ENCODE results near the gene CCDC197.

The CCDC197 gene

GRCh38 chr14:94020267-94020666 is 23.2 kb downstream of the CCDC197 start:
- no peak for DNase-seq (ENCODE audit: low spot score)
- in situ Hi-C loops (cut with MboI; ENCODE audit: low pct_unique_long_range_greater_than_20kb, low sequenced_read_pairs, unreplicated experiment) = no loop called here
- TF ChIP-seq, protein P1, sequence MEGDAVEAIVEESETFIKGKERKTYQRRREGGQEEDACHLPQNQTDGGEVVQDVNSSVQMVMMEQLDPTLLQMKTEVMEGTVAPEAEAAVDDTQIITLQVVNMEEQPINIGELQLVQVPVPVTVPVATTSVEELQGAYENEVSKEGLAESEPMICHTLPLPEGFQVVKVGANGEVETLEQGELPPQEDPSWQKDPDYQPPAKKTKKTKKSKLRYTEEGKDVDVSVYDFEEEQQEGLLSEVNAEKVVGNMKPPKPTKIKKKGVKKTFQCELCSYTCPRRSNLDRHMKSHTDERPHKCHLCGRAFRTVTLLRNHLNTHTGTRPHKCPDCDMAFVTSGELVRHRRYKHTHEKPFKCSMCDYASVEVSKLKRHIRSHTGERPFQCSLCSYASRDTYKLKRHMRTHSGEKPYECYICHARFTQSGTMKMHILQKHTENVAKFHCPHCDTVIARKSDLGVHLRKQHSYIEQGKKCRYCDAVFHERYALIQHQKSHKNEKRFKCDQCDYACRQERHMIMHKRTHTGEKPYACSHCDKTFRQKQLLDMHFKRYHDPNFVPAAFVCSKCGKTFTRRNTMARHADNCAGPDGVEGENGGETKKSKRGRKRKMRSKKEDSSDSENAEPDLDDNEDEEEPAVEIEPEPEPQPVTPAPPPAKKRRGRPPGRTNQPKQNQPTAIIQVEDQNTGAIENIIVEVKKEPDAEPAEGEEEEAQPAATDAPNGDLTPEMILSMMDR (IDR thresholded peaks at IDR 0.05; ENCODE audit: extremely low read depth, insufficient read depth, missing control alignments) = no peak

DNA sequence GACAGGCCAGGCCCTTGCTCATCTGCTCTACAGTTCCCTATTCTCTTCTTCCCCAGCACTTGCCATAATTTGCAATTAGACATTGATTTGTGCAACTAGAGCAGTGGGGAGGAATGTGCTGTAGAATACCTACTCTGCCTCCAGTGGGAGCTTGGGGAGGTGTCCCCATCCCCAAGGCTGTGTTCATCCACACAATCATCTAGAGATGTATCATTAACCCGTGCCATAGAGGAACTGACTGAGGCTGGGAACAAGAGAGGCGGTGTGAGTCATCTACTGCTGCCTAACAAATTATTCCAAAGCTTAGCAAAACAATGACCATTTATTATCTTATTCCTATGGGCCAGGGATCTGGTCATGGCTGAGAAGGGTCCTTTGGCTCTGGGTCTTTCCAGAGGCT is 23.9 kb downstream of the CCDC197 start:
- in situ Hi-C loops (cut with MboI; ENCODE audit: low pct_unique_long_range_greater_than_20kb, low sequenced_read_pairs, unreplicated experiment) = no loop called here
- no peak for DNase-seq (ENCODE audit: low spot score)
- TF ChIP-seq, protein P1 (IDR thresholded peaks at IDR 0.05; ENCODE audit: extremely low read depth, insufficient read depth, missing control alignments) = no peak

DNA sequence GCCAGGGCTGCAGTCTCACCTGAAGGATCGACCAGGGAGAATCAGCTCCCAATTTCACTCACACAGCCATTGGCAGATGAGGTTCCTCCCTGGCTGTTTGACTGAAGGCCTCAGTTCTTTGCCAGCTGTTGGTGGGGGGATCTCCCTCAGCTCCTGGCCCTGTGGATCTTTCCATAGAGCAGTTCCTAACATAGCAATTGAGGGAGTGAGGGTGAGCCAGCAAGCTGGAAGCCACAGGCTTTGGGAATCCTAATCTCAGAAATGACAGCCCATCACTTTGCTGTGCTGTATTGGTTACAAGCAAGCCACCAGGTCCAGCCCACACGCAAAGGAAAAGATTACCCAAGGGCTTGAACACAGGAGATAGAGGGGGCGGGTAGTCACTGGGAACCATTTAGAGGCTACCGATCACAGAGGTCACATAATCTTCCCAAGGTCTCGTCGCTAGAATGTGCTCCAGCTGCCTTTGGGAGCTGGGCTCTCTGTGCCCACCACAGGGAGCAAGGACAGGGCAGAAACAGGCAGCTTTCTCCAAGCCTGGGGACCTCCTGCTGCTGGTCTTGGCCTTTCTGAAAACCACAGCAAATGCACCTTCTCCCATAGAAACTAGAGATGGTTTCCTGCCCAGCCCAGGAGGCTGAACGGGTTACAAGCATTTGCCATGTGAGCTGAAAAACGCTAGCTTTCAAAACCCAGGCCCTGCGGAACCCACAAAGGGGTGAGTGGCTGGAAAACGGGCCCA is 24.5 kb downstream of the CCDC197 start:
- TF ChIP-seq, protein P1 (IDR thresholded peaks at IDR 0.05; ENCODE audit: extremely low read depth, insufficient read depth, missing control alignments) = no peak
- no peak for DNase-seq (ENCODE audit: low spot score)
- in situ Hi-C loops (cut with MboI; ENCODE audit: low pct_unique_long_range_greater_than_20kb, low sequenced_read_pairs, unreplicated experiment) = no loop called here

- in situ Hi-C loops (cut with MboI; ENCODE audit: low pct_unique_long_range_greater_than_20kb, low sequenced_read_pairs, unreplicated experiment) = no loop called here
- TF ChIP-seq, protein P1 (IDR thresholded peaks at IDR 0.05; ENCODE audit: extremely low read depth, insufficient read depth, missing control alignments) = no peak
- DNase-seq (ENCODE audit: low spot score) = no peak
Measured at GRCh38 chr14:94022532-94023411, 25.7 kb downstream of the CCDC197 start.

DNA sequence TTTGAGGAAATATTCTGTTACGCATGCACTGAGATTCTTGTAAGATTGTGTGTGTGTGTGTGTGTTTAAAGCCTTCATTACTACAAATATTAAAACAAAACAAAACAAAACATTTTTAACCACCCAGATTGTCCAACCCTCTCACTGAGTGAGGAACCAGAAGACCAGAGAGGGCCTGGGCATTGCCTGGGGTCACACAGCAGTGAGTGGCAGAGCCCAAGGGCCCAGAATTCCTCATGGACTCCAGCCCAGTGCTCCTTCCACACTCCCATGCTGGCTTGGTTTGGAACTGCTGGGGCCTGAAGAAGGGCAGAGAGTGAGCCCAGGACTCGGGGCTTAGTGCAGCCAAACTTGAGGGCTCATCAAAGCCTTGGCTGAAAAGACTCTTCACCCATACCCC is 27.4 kb downstream of the CCDC197 start:
- in situ Hi-C loops (cut with MboI; ENCODE audit: low pct_unique_long_range_greater_than_20kb, low sequenced_read_pairs, unreplicated experiment) = no loop called here
- no peak for DNase-seq (ENCODE audit: low spot score)
- TF ChIP-seq, protein P1 (IDR thresholded peaks at IDR 0.05; ENCODE audit: extremely low read depth, insufficient read depth, missing control alignments) = no peak

- TF ChIP-seq, protein P1 (IDR thresholded peaks at IDR 0.05; ENCODE audit: extremely low read depth, insufficient read depth, missing control alignments) = no peak
- in situ Hi-C loops (cut with MboI; ENCODE audit: low pct_unique_long_range_greater_than_20kb, low sequenced_read_pairs, unreplicated experiment) = loop anchor here (25.0 kb wide), 1 partner anchor 112 kb away; the partner anchor contains the start of gene IFI27L2
Measured at GRCh38 chr14:94025720-94026119, 28.6 kb downstream of the CCDC197 start.

More at GRCh38 chr14:94025720-94026119, 28.6 kb downstream of the CCDC197 start:
- no peak for DNase-seq (ENCODE audit: low spot score)
